HG02571 (cell line): ENCODE results near the gene SMIM11.

Experiments
- ATAC-seq: cut with Tn5 transposase; IDR thresholded peaks from one replicate; pipeline ENCODE4 v1.9.1; 2021; ENCODE audit warnings: mild to moderate bottlenecking, moderate library complexity; ENCODE audit not compliant: unreplicated experiment

SMIM11 gene

GRCh38 chr21:34374940-34375618 lies at the start of gene SMIM11:
Gene SMIM11, plus strand, starts transcription at chr21:34375507. Its CDS starts 3,998 bp downstream, at chr21:34379505.
- peak; percentile 88 for ATAC-seq

GRCh38 chr21:34330055-34330454 lies 45.3 kb upstream of the SMIM11 start:
- ATAC-seq: no peak

- ATAC-seq: no peak
These were observed 43.6 kb upstream of the SMIM11 start for GRCh38 chr21:34331726-34332125.

- no peak for ATAC-seq
These were observed 43.0 kb upstream of the SMIM11 start for GRCh38 chr21:34332347-34332746.

GRCh38 chr21:34333121-34333739 lies 42.1 kb upstream of the SMIM11 start:
- no peak for ATAC-seq

- ATAC-seq: no peak
These were observed 40.0 kb upstream of the SMIM11 start for GRCh38 chr21:34335316-34335715.

GRCh38 chr21:34336245-34336644 lies 39.1 kb upstream of the SMIM11 start:
- ATAC-seq: no peak

- ATAC-seq: no peak
These were observed 38.4 kb upstream of the SMIM11 start for GRCh38 chr21:34336756-34337391.

- ATAC-seq: no peak
These were observed 37.6 kb upstream of the SMIM11 start for GRCh38 chr21:34337741-34338140.

GRCh38 chr21:34338226-34338625 lies 37.1 kb upstream of the SMIM11 start:
- ATAC-seq: no peak

GRCh38 chr21:34340061-34340460 lies 35.2 kb upstream of the SMIM11 start:
- no peak for ATAC-seq

GRCh38 chr21:34342476-34342875 lies 32.8 kb upstream of the SMIM11 start:
- ATAC-seq: no peak

GRCh38 chr21:34343347-34343746 lies 32.0 kb upstream of the SMIM11 start:
- no peak for ATAC-seq

GRCh38 chr21:34343838-34344381 lies 31.4 kb upstream of the SMIM11 start:
- no peak for ATAC-seq

GRCh38 chr21:34344584-34344983 lies 30.7 kb upstream of the SMIM11 start:
- ATAC-seq: no peak

GRCh38 chr21:34345091-34345871 lies 30.0 kb upstream of the SMIM11 start:
- no peak for ATAC-seq

- ATAC-seq: no peak
These were observed 29.4 kb upstream of the SMIM11 start for GRCh38 chr21:34345892-34346291.

GRCh38 chr21:34348890-34349519 lies 26.3 kb upstream of the SMIM11 start:
- ATAC-seq: no peak

GRCh38 chr21:34351786-34352241 lies 23.5 kb upstream of the SMIM11 start:
- no peak for ATAC-seq

- no peak for ATAC-seq
These were observed 22.8 kb upstream of the SMIM11 start for GRCh38 chr21:34352556-34352955.

GRCh38 chr21:34353182-34353581 lies 22.1 kb upstream of the SMIM11 start:
- no peak for ATAC-seq
